ELR (cell line): ENCODE measurements around the gene CHL1.

Experiments
- DNase-seq: peaks from one replicate; pipeline ENCODE4 v3.0.0-alpha.2; 2015; ENCODE audit warnings: low read depth

CHL1 gene

DNA sequence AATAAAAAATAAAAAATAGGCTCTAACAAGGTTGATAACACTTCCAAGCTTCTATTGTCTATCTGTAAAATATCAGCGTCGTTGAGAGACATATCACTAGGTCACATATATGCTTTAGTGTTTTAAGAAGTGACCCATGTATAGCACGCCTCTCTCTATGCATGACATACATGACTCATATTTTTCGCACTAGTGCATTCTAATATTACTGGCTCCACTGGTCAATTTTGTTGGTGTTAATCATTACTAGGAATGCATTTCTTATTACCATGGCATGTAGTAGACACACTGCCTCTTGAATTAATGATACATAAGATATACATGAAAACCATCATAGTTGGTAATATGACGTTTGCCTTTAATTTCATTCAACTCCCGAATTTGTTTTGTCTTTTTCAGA, 203.1 kb downstream of the CHL1 start:
- no peak for DNase-seq

- DNase-seq: no peak
These were observed 207.3 kb downstream of the CHL1 start for GRCh38 chr3:403826-404225.

GRCh38 chr3:409011-409410, 212.4 kb downstream of the CHL1 start:
- no peak for DNase-seq

DNA sequence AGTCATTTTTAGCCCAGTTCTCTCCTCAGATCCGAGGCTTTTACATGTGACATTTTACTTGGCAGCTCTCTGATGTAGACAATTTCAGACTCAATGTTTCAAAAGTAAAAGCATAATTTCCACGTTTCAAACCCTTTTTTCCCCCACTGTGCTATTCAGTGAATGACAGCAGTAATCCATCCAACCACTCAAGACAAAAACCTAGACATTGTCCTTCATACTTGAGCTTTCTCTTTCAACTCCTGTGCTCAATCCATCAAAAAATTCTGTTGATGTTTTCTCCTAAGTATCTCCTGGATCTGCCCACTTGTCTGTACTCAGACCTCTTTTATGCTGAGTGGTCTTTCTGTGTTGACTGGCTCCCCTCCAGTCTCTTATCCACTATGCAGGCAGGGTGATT, 214.7 kb downstream of the CHL1 start:
- no peak for DNase-seq

- DNase-seq: peak; percentile 8
These were observed 217.5 kb downstream of the CHL1 start for GRCh38 chr3:414063-414462.

DNA sequence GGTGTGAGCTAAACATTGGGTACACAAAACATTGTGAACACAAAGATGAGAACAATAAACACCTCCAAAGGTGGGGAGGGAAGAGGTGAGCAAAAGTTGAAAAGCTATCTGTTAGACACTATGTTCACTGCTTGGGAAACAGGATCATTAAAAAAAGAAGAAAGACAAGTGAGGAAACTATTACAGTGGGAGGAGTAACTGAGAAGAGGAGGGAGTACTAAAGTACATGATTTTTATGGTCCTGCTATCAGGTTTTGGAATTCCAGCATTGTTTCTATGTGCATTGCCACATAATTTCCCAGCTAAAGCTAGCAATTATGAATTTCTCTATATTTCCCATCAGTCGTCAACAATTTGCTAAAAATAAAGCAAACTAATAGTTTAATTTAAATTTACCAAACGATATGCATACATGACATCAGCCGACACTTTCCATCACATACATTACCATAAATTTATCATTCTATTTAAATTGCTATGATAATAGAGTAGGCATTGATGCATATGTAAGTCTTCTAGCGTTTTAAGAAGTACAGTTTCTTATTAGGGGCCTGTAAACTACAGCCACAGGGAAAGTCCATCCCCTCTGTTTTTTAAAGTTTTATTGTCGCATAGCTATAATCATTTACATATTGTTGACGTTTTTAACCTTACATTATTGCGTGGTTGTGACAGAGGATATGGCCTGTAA, 221.8 kb downstream of the CHL1 start:
- DNase-seq: no peak

DNA sequence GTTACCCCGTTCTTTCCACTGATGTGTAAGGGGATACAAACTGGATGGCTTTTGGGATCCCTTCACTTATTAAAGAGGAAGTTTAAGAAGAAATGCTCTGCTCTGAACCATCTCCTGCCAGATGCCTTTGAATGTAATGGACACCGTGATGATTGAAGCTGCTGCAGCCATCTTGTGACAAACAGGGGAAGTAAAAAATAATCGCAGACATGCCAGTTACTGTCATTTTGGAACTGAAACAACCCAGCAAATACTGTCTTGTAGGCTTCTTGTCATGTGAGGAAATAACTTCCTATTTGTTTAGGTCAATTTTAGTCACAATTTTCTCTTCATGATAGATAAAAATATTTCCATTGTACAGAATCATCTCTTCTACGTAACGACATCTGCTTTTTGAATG, 224.0 kb downstream of the CHL1 start:
- no peak for DNase-seq

GRCh38 chr3:425079-425478, 228.5 kb downstream of the CHL1 start:
- DNase-seq: no peak

GRCh38 chr3:426072-426471, 229.5 kb downstream of the CHL1 start:
- DNase-seq: no peak

DNA sequence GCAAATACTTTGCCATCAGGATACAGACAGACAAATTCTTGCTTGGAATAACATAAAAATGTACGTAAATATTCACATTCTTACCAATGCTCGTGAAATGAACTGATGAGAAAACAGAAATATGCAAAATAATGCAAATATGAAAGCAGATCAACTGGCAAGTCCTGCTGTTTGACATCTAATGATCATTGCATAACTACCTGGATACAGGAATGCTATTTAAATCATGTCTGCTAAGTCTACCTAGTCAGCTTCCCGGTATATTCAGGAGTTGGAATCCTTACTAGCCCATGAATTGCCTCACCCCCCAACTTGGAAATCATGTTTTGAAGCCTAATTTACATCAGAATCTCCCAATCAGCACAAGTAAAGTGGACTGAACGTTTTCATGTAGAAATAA, 230.6 kb downstream of the CHL1 start:
- DNase-seq: no peak

DNA sequence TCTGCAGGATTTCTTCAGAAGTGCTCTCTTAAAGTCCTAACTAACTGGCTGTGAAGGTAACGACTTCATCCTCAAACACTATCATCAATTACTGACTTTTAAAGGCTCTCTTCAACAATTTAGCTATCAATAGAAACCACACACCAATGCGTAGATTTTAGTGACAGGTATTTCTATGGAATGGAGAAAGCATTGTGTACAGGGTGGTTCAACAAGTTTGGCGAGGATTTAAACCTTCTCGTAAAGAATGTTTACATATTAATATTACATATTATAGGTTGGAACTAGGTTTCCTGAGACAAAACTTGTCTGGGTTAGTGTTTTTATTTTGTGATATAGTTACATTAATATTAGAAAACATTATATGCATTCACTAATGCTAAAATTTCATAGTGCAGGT, 233.6 kb downstream of the CHL1 start:
- no peak for DNase-seq

GRCh38 chr3:435161-435560, 238.6 kb downstream of the CHL1 start:
- DNase-seq: no peak

DNA sequence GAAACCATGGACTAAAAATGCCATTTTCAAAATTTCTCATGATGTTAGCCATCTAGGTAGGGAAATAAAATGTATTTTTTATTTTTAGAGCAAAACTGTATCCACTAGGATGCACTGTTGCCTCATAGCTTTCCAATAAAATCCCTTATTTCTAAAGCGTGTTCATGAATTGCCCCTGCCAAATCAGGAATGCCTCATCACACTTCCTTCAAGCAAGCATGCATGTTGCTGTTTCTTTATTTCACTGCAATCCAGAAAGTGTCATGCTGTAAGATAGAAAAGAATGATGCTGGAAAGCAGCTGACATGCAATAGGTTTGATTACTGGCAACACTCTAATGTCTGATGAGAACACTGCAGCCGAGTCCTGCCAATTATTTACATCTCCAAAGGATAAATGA, 239.5 kb downstream of the CHL1 start:
- DNase-seq: no peak

GRCh38 chr3:440826-441225, 244.3 kb downstream of the CHL1 start:
- DNase-seq: no peak

DNA sequence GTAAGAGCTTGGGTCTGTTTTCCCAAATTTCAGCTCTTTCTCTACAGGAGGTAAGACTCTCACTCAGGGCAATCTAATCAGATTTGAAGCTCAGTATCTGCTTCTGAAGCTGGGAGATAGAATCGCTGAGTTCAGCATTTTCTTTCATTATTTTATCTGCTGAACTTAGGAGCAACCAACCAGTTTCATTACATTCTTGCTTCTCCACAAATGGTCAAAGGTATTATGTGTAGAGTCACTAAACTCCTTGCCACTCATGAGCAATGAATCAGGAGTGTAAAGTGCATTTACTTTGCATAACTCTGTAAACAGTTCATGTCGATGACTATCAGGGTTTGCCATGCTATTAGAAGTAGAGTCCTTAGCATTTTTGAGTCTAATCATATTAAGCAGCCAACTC, 249.4 kb downstream of the CHL1 start:
- no peak for DNase-seq

DNA sequence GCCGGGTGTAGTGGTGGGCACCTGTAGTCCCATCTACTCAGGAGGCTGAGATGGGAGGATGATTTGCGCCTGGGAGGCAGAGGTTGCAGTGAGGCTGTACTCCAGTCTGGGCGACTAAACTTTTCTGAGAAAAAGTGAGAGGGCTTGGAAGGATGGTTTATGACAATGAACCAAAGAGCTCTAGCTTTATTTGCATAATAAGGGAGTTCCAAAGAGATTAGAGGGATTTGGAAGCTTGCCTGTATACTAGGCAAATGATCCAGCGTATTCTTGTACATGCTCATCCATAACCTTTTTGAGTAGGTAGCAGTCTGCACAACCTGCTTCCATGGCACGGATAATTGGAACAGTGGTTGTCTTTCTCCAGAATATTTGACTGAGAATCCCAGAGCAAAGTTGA, 251.1 kb downstream of the CHL1 start:
- no peak for DNase-seq

DNA sequence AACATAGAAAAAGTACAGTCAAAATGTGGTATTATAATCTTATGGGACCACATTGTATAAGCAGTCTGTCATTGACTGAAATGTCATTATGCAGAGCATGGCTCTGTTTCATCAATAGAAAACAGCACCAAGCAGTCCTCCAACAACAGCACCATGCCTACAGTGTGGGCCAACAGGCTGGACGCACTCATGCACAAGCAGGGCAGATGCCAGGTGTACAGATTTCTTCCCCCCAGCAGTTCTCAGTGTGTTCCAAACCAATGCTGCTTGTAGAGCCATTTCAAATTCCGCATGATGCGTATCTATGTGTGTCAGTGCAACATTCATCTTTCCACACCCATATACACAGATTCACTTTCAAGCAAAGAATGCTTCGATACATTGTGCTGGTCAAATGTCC, 253.1 kb downstream of the CHL1 start:
- DNase-seq: no peak

DNA sequence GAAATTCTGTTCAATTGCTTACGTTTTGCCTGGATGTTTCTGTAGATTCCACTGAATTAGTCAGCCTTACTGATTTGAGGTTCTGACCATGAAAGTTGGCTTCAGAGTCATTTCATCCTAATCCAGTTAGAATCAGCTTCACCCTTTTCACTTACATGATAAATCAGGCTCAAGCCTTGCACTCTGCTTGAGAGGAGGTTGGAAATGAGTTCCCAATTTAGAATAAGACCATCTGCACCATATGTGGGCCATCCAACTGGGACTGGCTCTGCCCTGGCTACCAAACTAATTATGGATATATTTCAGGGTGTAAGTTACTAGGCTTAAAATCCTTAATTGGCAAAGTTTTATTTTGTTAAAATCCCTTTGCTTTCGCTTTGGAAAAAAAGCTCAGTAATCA, 255.7 kb downstream of the CHL1 start:
- DNase-seq: no peak

- DNase-seq: no peak
These were observed 256.5 kb downstream of the CHL1 start for GRCh38 chr3:453106-453505.

DNA sequence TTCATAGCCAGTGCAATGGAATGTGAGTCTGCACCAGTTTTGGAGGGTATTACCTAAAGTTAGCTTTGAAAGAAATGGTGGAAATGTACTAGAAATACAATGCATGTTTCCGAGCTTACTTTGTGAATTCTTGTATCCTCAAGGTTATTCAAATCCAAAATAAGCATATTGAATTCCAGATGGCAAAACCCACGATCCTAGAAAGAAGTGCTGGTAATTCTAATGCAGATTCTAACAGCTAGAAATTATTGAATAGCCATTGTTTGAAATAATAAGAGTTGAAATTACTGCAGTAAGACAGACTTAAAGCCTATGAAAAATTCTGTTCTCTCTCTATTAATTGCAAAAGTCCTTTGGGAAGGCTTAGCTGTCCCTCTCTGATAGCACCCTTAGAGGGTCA, 258.4 kb downstream of the CHL1 start:
- no peak for DNase-seq

- DNase-seq: no peak
These were observed 261.6 kb downstream of the CHL1 start for GRCh38 chr3:458124-458523.

DNA sequence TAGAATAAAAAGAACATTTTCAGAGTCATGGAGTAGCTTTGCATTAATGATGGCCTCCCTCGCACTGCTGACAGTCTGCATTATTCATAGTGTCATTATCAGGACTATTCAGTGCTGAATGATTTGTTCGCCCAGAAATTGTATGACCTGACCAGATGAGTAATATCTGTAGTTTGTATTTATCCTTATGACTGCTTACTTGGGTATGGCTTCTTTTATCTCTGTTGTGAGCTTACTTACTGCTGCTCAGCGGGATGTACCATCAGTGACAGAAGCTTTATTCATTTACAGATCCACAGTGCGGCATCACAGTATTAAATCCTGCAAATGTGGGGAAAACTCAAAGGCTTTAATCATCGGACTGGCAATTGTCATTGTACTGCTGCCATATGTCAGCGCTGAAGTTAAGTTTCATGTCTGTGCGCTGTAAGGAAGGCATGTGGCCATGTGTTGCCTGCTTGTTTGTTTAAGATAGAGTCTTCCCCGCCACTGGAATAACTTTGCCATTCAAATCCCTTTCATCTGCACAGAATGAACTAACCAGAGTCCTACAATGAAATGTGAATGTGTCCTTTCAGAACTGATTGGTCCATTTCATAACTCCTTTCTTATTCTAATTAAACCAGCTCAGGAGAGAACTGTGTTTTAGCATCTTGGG, 262.2 kb downstream of the CHL1 start:
- no peak for DNase-seq
